Fibroblast of lung (primary cell): ENCODE measurements around the gene SLC28A1. TPM values are rescaled to one million over a fixed set of nuclear protein-coding genes. Genes with fewer than 3 reads are reported as not detected.
"Not testable (repeated sequence)": the region's sequence is repeated elsewhere in the genome, so short reads cannot be mapped to it uniquely, and the experiment has no call there.

Source experiments
- DNase-seq, 2 donors: peaks; one replicate each; pipeline versions ENCODE4 v3.0.0 to v3.0.0-alpha.2; 2010; ENCODE audit warnings: low read depth in 2 of 2
- H2AFZ ChIP-seq: 2 replicates; pipeline ENCODE4 v1.5.1; 2012; ENCODE audit warnings: low read length, control low read depth, inconsistent platforms
- H3K27ac ChIP-seq: 2 replicates; pipeline ENCODE4 v1.5.1; 2011; ENCODE audit warnings: low read length, control low read depth; ENCODE audit not compliant: insufficient read depth
- H3K27me3 ChIP-seq: 2 replicates; pipeline ENCODE4 v1.5.1; 2011; ENCODE audit warnings: mild to moderate bottlenecking, low read length; ENCODE audit not compliant: control insufficient read depth, insufficient read depth
- H3K36me3 ChIP-seq: 2 replicates; pipeline ENCODE4 v1.5.1; 2011; ENCODE audit warnings: low read length; ENCODE audit not compliant: control insufficient read depth, insufficient read depth
- H3K4me1 ChIP-seq: 2 replicates; pipeline ENCODE4 v1.5.1; 2011; ENCODE audit warnings: low read length; ENCODE audit not compliant: control insufficient read depth, insufficient read depth; ENCODE audit errors: extremely low read depth
- H3K4me2 ChIP-seq: 2 replicates; pipeline ENCODE4 v1.5.1; 2011; ENCODE audit warnings: low read length, control low read depth; ENCODE audit not compliant: insufficient read depth; ENCODE audit errors: extremely low read depth
- H3K4me3 ChIP-seq, 4 experiments: fragments of 200-600 bp in 1 of 4; sonication (generic) in 1 of 4; replicated peaks in 1 of 4; 2 replicates each; pipeline ENCODE4 v1.5.1; 2011 to 2016; ENCODE audit warnings: low read length in 4 of 4, low read depth in 3 of 4, mild to moderate bottlenecking in 3 of 4, control low read depth in 2 of 4, inconsistent platforms in 1 of 4, mixed read lengths in 1 of 4; ENCODE audit not compliant: insufficient read depth in 1 of 4; ENCODE audit errors: control extremely low read depth in 1 of 4
- H3K79me2 ChIP-seq: 2 replicates; pipeline ENCODE4 v1.5.1; 2012; ENCODE audit warnings: mild to moderate bottlenecking, low read length, inconsistent platforms; ENCODE audit not compliant: control insufficient read depth, insufficient read depth
- H3K9ac ChIP-seq: 2 replicates; pipeline ENCODE4 v1.5.1; 2011; ENCODE audit warnings: mild to moderate bottlenecking, low read length, control low read depth; ENCODE audit not compliant: insufficient read depth
- H3K9me3 ChIP-seq: 2 replicates; pipeline ENCODE4 v1.5.1; 2012; ENCODE audit warnings: low read depth, low read length; ENCODE audit not compliant: control insufficient read depth, insufficient read depth
- H4K20me1 ChIP-seq: 2 replicates; pipeline ENCODE4 v1.5.1; 2011; ENCODE audit warnings: low read length; ENCODE audit not compliant: control insufficient read depth, insufficient read depth; ENCODE audit errors: extremely low read depth
- EZH2 ChIP-seq: IDR thresholded peaks from 2 replicates; pipeline ENCODE4 v1.5.1; 2012; ENCODE audit warnings: low read length, control low read depth, mild to moderate bottlenecking; ENCODE audit errors: missing control alignments
- polyA plus RNA-seq, 2 donors: library from polyadenylated mRNA; depleted of rRNA in 1 of 2; stranded (reverse) in 1 of 2; unstranded in 1 of 2; fragments of >200 nt; gene quantifications; 2 replicates each; pipeline ENCODE4 v1.2.1, GENCODE V29; 2011 to 2012; ENCODE audit warnings: missing spikeins in 1 of 2
- total RNA-seq: library from RNA; depleted of rRNA; stranded (reverse); fragments of >200 nt; gene quantifications from 2 replicates; pipeline ENCODE4 v1.2.1, GENCODE V29; 2014
- TF ChIP-seq, protein P1 (sequence below), 2 donors: IDR thresholded peaks in 1 of 2; conservative IDR thresholded peaks in 1 of 2; 1 replicate in 1 of 2; 2 replicates in 1 of 2; pipeline ENCODE4 v1.5.1; 2011 to 2012; ENCODE audit warnings: low read length in 2 of 2, control low read depth in 1 of 2, inconsistent platforms in 1 of 2, low read depth in 1 of 2, mild to moderate bottlenecking in 1 of 2

SLC28A1 gene
- total and polyA plus RNA-seq, 2 donors (not counting 1 experiment from before 2014, with no cell fraction given): not detected

DNA sequence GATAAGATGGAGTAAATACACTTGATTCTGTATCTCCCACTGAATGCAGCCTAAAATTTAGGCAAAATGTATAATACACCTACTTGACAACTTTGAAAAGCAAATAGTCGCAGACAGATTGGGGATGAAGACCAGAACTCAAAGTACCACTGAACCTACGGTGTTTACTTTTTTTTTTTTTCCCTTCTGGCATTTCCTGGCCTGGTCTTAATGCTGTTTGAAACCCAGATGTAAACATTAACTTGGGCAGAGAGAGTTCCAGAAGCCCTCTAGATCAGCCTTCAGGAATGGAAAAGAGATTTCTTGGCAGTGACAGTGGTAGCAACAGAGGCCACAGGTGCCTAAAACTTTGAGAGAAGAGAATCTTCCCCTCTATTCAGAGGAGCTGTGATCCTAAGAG is 39.5 kb upstream of the SLC28A1 start:
- H3K27ac ChIP-seq: no peak overlapping the region
- H3K4me1 ChIP-seq: peaks cover 4% of the 10 kb centered on the region
- H3K4me3 ChIP-seq: no peak overlapping the region
- no peaks in the 10 kb centered on the region for H3K9me3 ChIP-seq
- TF ChIP-seq EZH2: no peak
- TF ChIP-seq, protein P1, sequence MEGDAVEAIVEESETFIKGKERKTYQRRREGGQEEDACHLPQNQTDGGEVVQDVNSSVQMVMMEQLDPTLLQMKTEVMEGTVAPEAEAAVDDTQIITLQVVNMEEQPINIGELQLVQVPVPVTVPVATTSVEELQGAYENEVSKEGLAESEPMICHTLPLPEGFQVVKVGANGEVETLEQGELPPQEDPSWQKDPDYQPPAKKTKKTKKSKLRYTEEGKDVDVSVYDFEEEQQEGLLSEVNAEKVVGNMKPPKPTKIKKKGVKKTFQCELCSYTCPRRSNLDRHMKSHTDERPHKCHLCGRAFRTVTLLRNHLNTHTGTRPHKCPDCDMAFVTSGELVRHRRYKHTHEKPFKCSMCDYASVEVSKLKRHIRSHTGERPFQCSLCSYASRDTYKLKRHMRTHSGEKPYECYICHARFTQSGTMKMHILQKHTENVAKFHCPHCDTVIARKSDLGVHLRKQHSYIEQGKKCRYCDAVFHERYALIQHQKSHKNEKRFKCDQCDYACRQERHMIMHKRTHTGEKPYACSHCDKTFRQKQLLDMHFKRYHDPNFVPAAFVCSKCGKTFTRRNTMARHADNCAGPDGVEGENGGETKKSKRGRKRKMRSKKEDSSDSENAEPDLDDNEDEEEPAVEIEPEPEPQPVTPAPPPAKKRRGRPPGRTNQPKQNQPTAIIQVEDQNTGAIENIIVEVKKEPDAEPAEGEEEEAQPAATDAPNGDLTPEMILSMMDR (conservative IDR thresholded peaks at IDR 0.05 in 1 of 2, IDR thresholded peaks at IDR 0.05 in 1 of 2; ENCODE audit: low read depth in 1 of 2, low read length in 2 of 2): no peak
- no peak overlapping the region for H3K4me2 ChIP-seq
- no peaks in the 10 kb centered on the region for H3K36me3 ChIP-seq
- no peak for DNase-seq
- H3K9ac ChIP-seq: no peak overlapping the region
- no peaks in the 10 kb centered on the region for H4K20me1 ChIP-seq
- H2AFZ ChIP-seq: no peak overlapping the region
- no peaks in the 10 kb centered on the region for H3K27me3 ChIP-seq
- H3K79me2 ChIP-seq: no peaks in the 10 kb centered on the region

DNA sequence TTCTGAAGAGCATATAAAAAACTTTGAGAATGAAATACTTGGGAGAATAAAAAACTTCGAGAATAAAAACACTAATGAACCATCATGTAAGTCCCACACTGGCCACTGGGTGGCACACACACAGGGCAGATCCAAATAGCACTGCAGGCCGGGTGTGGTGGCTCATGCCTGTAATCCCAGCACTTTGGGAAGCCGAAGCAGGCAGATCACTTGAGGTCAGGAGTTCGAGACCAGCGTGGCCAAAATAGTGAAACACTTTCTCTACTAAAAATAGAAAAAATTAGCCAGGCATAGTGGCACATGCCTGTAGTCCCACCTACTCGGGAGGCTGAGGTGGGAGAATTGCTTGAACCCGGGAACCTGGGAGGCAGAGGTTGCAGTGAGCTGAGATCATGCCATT is 38.8 kb upstream of the SLC28A1 start:
- H3K27me3 ChIP-seq: not testable (repeated sequence)
- peak; percentile 46 to 75 for DNase-seq

DNA sequence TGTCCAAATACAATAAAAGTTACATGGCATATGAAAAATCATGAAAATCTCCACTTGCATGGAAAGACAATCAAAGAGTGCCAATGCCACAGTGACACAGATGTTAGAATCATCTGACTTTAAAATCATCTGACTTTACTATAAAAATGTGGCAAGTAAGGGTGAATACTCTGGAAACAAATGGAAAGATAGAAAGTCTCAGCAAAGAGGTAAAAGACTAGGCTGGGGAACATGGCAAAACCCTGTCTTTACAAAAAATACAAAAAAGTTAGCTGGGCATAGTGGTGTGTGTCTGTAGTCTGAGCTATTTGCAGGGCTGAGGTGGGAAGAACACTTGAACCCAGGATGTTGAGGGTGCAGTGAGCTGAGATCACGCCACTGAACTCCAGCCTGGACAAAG is 38.2 kb upstream of the SLC28A1 start:
- H3K27ac ChIP-seq: no peak overlapping the region
- H2AFZ ChIP-seq: no peak overlapping the region
- no peaks in the 10 kb centered on the region for H3K36me3 ChIP-seq
- no peaks in the 10 kb centered on the region for H3K4me1 ChIP-seq
- H4K20me1 ChIP-seq: no peaks in the 10 kb centered on the region
- H3K4me3 ChIP-seq: no peak overlapping the region
- no peak for TF ChIP-seq EZH2
- TF ChIP-seq, protein P1 (conservative IDR thresholded peaks at IDR 0.05 in 1 of 2, IDR thresholded peaks at IDR 0.05 in 1 of 2; ENCODE audit: low read depth in 1 of 2, low read length in 2 of 2): no peak
- no peaks in the 10 kb centered on the region for H3K79me2 ChIP-seq
- no peak overlapping the region for H3K9ac ChIP-seq
- no peak overlapping the region for H3K4me2 ChIP-seq
- no peak for DNase-seq
- no peaks in the 10 kb centered on the region for H3K9me3 ChIP-seq
- no peaks in the 10 kb centered on the region for H3K27me3 ChIP-seq

More for the DNA sequence above, 38.8 kb upstream of the SLC28A1 start:
- not testable (repeated sequence) for H3K4me3 ChIP-seq, H3K79me2 ChIP-seq, H3K4me1 ChIP-seq, H3K9ac ChIP-seq, H3K4me2 ChIP-seq, H3K27ac ChIP-seq, H3K36me3 ChIP-seq, H4K20me1 ChIP-seq, H3K9me3 ChIP-seq, H2AFZ ChIP-seq
- TF ChIP-seq, protein P1 (conservative IDR thresholded peaks at IDR 0.05 in 1 of 2, IDR thresholded peaks at IDR 0.05 in 1 of 2; ENCODE audit: low read depth in 1 of 2, low read length in 2 of 2): peak; percentile 48 to 67
